ENCODE results near the gene SLC25A24.

SLC25A24 gene

GRCh38 chr1:108194051-108194450 is 6.1 kb downstream of the SLC25A24 start:
- H2AFZ ChIP-seq (ENCODE audit: low read length): no peak overlapping the region
- H3K4me2 ChIP-seq (ENCODE audit: insufficient read depth, low read length, poor library complexity, severe bottlenecking): no peak overlapping the region
- H3K23ac ChIP-seq (ENCODE audit: low read depth, low read length, poor library complexity): no peak overlapping the region
- DNase-seq (ENCODE audit: low spot score): no peak
- no peak overlapping the region for H2BK15ac ChIP-seq (ENCODE audit: low read length)
- H4K91ac ChIP-seq (ENCODE audit: low read depth, low read length, poor library complexity): no peak overlapping the region
- peaks cover 3% of the 10 kb centered on the region for H3K79me1 ChIP-seq (ENCODE audit: low read depth, low read length)
- no peak overlapping the region for H3K4ac ChIP-seq (ENCODE audit: low read length)
- no peak overlapping the region for H3K18ac ChIP-seq (ENCODE audit: low read length)
- H3K27ac ChIP-seq (replicated peaks; ENCODE audit: low read length): no peak overlapping the region
- no CpG with 5 or more reads among the region's 1 CpG for WGBS, 2 donors (ENCODE audit: extremely low coverage in 2 of 2, insufficient read length in 2 of 2, insufficient replicate concordance in 1 of 2)
- H2BK12ac ChIP-seq (ENCODE audit: low read length): no peak overlapping the region
- no peak overlapping the region for H3K14ac ChIP-seq (ENCODE audit: low read length)
- H4K8ac ChIP-seq (ENCODE audit: low read depth, low read length): no peak overlapping the region
- no peak overlapping the region for H3K4me3 ChIP-seq (ENCODE audit: low read length in 2 of 2)
- H3K9me3 ChIP-seq (replicated peaks in 1 of 2; ENCODE audit: control insufficient read depth in 2 of 2, insufficient read depth in 1 of 2, low read depth in 1 of 2, low read length in 2 of 2): peaks cover 8 to 57% of the 10 kb centered on the region in 2 donors
- peaks cover 0 to 6% of the 10 kb centered on the region in 2 donors for H3K4me1 ChIP-seq (ENCODE audit: control insufficient read depth in 2 of 2, insufficient read depth in 1 of 2, low read depth in 1 of 2, low read length in 2 of 2)
- H3K9ac ChIP-seq (ENCODE audit: low read depth, low read length, poor library complexity): no peak overlapping the region
- H2BK120ac ChIP-seq (ENCODE audit: low read depth, low read length): no peak overlapping the region
- no peak overlapping the region for H2BK5ac ChIP-seq (ENCODE audit: low read length)
- peaks cover 20 to 73% of the 10 kb centered on the region in 2 donors for H3K36me3 ChIP-seq (replicated peaks in 1 of 2; ENCODE audit: control insufficient read depth in 2 of 2, insufficient read depth in 2 of 2, low read length in 2 of 2)
- no peak overlapping the region for H2AK5ac ChIP-seq (ENCODE audit: low read depth, low read length)
- no peaks in the 10 kb centered on the region for H3K27me3 ChIP-seq (ENCODE audit: control insufficient read depth in 3 of 3, insufficient read depth in 3 of 3, low read depth in 1 of 3, low read length in 3 of 3)

- Histone ChIP-seq H2AFZ (ENCODE audit: low read length) (no peak overlapping the region), H2BK5ac (ENCODE audit: low read length) (no peak overlapping the region), H2AK5ac (ENCODE audit: low read depth, low read length) (no peak overlapping the region), H2BK12ac (ENCODE audit: low read length) (no peak overlapping the region), H3K36me3 (replicated peaks in 1 of 2; ENCODE audit: control insufficient read depth in 2 of 2, insufficient read depth in 2 of 2, low read length in 2 of 2) (peaks cover 20 to 76% of the 10 kb centered on the region in 2 donors), H3K27me3 (ENCODE audit: control insufficient read depth in 3 of 3, insufficient read depth in 3 of 3, low read depth in 1 of 3, low read length in 3 of 3) (no peaks in the 10 kb centered on the region), H3K4me2 (ENCODE audit: insufficient read depth, low read length, poor library complexity, severe bottlenecking) (no peak overlapping the region), H3K9me3 (replicated peaks in 1 of 2; ENCODE audit: control insufficient read depth in 2 of 2, insufficient read depth in 1 of 2, low read depth in 1 of 2, low read length in 2 of 2) (peaks cover 8 to 55% of the 10 kb centered on the region in 2 donors), H3K79me1 (ENCODE audit: low read depth, low read length) (peaks cover 3% of the 10 kb centered on the region), H3K27ac (replicated peaks; ENCODE audit: low read length) (no peak overlapping the region), H3K9ac (ENCODE audit: low read depth, low read length, poor library complexity) (no peak overlapping the region), H2BK15ac (ENCODE audit: low read length) (no peak overlapping the region), H3K4me3 (ENCODE audit: low read length in 2 of 2) (no peak overlapping the region), H2BK120ac (ENCODE audit: low read depth, low read length) (no peak overlapping the region), H3K14ac (ENCODE audit: low read length) (no peak overlapping the region), H4K8ac (ENCODE audit: low read depth, low read length) (no peak overlapping the region), H3K18ac (ENCODE audit: low read length) (no peak overlapping the region), H4K91ac (ENCODE audit: low read depth, low read length, poor library complexity) (no peak overlapping the region), H3K4me1 (ENCODE audit: control insufficient read depth in 2 of 2, insufficient read depth in 1 of 2, low read depth in 1 of 2, low read length in 2 of 2) (peaks cover 0 to 4% of the 10 kb centered on the region in 2 donors), H3K4ac (ENCODE audit: low read length) (no peak overlapping the region), H3K23ac (ENCODE audit: low read depth, low read length, poor library complexity) (no peak overlapping the region)
- DNase-seq (ENCODE audit: low spot score): no peak
- no CpG with 5 or more reads among the region's 1 CpG for WGBS, 2 donors (ENCODE audit: extremely low coverage in 2 of 2, insufficient read length in 2 of 2, insufficient replicate concordance in 1 of 2)
Observed at GRCh38 chr1:108193333-108193732, 6.8 kb downstream of the SLC25A24 start.

- peaks cover 17 to 74% of the 10 kb centered on the region in 2 donors for H3K36me3 ChIP-seq (replicated peaks in 1 of 2; ENCODE audit: control insufficient read depth in 2 of 2, insufficient read depth in 2 of 2, low read length in 2 of 2)
- H3K27ac ChIP-seq (replicated peaks; ENCODE audit: low read length): no peak overlapping the region
- H2BK15ac ChIP-seq (ENCODE audit: low read length): no peak overlapping the region
- H2BK5ac ChIP-seq (ENCODE audit: low read length): no peak overlapping the region
- H3K4ac ChIP-seq (ENCODE audit: low read length): no peak overlapping the region
- no peak overlapping the region for H2BK12ac ChIP-seq (ENCODE audit: low read length)
- H3K4me2 ChIP-seq (ENCODE audit: insufficient read depth, low read length, poor library complexity, severe bottlenecking): no peak overlapping the region
- no peak overlapping the region for H4K91ac ChIP-seq (ENCODE audit: low read depth, low read length, poor library complexity)
- H3K79me1 ChIP-seq (ENCODE audit: low read depth, low read length): peaks cover 3% of the 10 kb centered on the region
- no peak overlapping the region for H2AFZ ChIP-seq (ENCODE audit: low read length)
- H3K4me1 ChIP-seq (ENCODE audit: control insufficient read depth in 2 of 2, insufficient read depth in 1 of 2, low read depth in 1 of 2, low read length in 2 of 2): peaks cover 0 to under 1% of the 10 kb centered on the region in 2 donors
- no peaks in the 10 kb centered on the region for H3K27me3 ChIP-seq (ENCODE audit: control insufficient read depth in 3 of 3, insufficient read depth in 3 of 3, low read depth in 1 of 3, low read length in 3 of 3)
- no peak overlapping the region for H3K23ac ChIP-seq (ENCODE audit: low read depth, low read length, poor library complexity)
- H3K14ac ChIP-seq (ENCODE audit: low read length): no peak overlapping the region
- no peak overlapping the region for H3K18ac ChIP-seq (ENCODE audit: low read length)
- no peak overlapping the region for H2BK120ac ChIP-seq (ENCODE audit: low read depth, low read length)
- no CpG with 5 or more reads among the region's 28 CpGs for WGBS, 2 donors (ENCODE audit: extremely low coverage in 2 of 2, insufficient read length in 2 of 2, insufficient replicate concordance in 1 of 2)
- H3K9me3 ChIP-seq (replicated peaks in 1 of 2; ENCODE audit: control insufficient read depth in 2 of 2, insufficient read depth in 1 of 2, low read depth in 1 of 2, low read length in 2 of 2): peaks cover 11 to 53% of the 10 kb centered on the region in 2 donors
- no peak for DNase-seq (ENCODE audit: low spot score)
- no peak overlapping the region for H3K9ac ChIP-seq (ENCODE audit: low read depth, low read length, poor library complexity)
- H4K8ac ChIP-seq (ENCODE audit: low read depth, low read length): no peak overlapping the region
- H2AK5ac ChIP-seq (ENCODE audit: low read depth, low read length): no peak overlapping the region
- no peak overlapping the region for H3K4me3 ChIP-seq (ENCODE audit: low read length in 2 of 2)
Observed at GRCh38 chr1:108192581-108192980, 7.6 kb downstream of the SLC25A24 start.

- H3K18ac ChIP-seq (ENCODE audit: low read length): no peak overlapping the region
- H3K23ac ChIP-seq (ENCODE audit: low read depth, low read length, poor library complexity): no peak overlapping the region
- H3K27me3 ChIP-seq (ENCODE audit: control insufficient read depth in 3 of 3, insufficient read depth in 3 of 3, low read depth in 1 of 3, low read length in 3 of 3): no peaks in the 10 kb centered on the region
- peaks cover 11 to 36% of the 10 kb centered on the region in 2 donors for H3K9me3 ChIP-seq (replicated peaks in 1 of 2; ENCODE audit: control insufficient read depth in 2 of 2, insufficient read depth in 1 of 2, low read depth in 1 of 2, low read length in 2 of 2)
- no peak overlapping the region for H3K4me3 ChIP-seq (ENCODE audit: low read length in 2 of 2)
- no peak overlapping the region for H2BK5ac ChIP-seq (ENCODE audit: low read length)
- no peak overlapping the region for H3K27ac ChIP-seq (replicated peaks; ENCODE audit: low read length)
- no CpG with 5 or more reads among the region's 5 CpGs for WGBS, 2 donors (ENCODE audit: extremely low coverage in 2 of 2, insufficient read length in 2 of 2, insufficient replicate concordance in 1 of 2)
- H3K36me3 ChIP-seq (replicated peaks in 1 of 2; ENCODE audit: control insufficient read depth in 2 of 2, insufficient read depth in 2 of 2, low read length in 2 of 2): peaks cover 15 to 65% of the 10 kb centered on the region in 2 donors
- H3K14ac ChIP-seq (ENCODE audit: low read length): no peak overlapping the region
- H3K79me1 ChIP-seq (ENCODE audit: low read depth, low read length): peaks cover 5% of the 10 kb centered on the region
- no peak overlapping the region for H2BK12ac ChIP-seq (ENCODE audit: low read length)
- H4K8ac ChIP-seq (ENCODE audit: low read depth, low read length): no peak overlapping the region
- H2BK120ac ChIP-seq (ENCODE audit: low read depth, low read length): no peak overlapping the region
- H3K9ac ChIP-seq (ENCODE audit: low read depth, low read length, poor library complexity): no peak overlapping the region
- H3K4ac ChIP-seq (ENCODE audit: low read length): no peak overlapping the region
- H3K4me1 ChIP-seq (ENCODE audit: control insufficient read depth in 2 of 2, insufficient read depth in 1 of 2, low read depth in 1 of 2, low read length in 2 of 2): no peaks in the 10 kb centered on the region
- no peak for DNase-seq (ENCODE audit: low spot score)
- no peak overlapping the region for H4K91ac ChIP-seq (ENCODE audit: low read depth, low read length, poor library complexity)
- H2AK5ac ChIP-seq (ENCODE audit: low read depth, low read length): no peak overlapping the region
- H2AFZ ChIP-seq (ENCODE audit: low read length): no peak overlapping the region
- H3K4me2 ChIP-seq (ENCODE audit: insufficient read depth, low read length, poor library complexity, severe bottlenecking): no peak overlapping the region
- no peak overlapping the region for H2BK15ac ChIP-seq (ENCODE audit: low read length)
Observed at GRCh38 chr1:108190686-108191416, 9.3 kb downstream of the SLC25A24 start.
